SJCRH30 (cell line): ENCODE data around the gene ZNF700. TPM values are rescaled to one million over a fixed set of nuclear protein-coding genes. Genes with fewer than 3 reads are reported as not detected.
"Not testable (repeated sequence)": the region's sequence is repeated elsewhere in the genome, so short reads cannot be mapped to it uniquely, and the experiment has no call there.

Experiments
- DNase-seq, 2 experiments: peaks; one replicate each; pipeline ENCODE4 v3.0.0-alpha.2; 2015 to 2020
- H3K27ac ChIP-seq: fragments of 250-450 bp; sonication (Bioruptor Pico); 2 replicates; pipeline ENCODE4 v1.5.1; 2020; ENCODE audit warnings: mild to moderate bottlenecking, moderate library complexity
- H3K27me3 ChIP-seq: fragments of 250-450 bp; sonication (Bioruptor Pico); 2 replicates; pipeline ENCODE4 v1.5.1; 2020; ENCODE audit warnings: mild to moderate bottlenecking, moderate library complexity
- H3K36me3 ChIP-seq: fragments of 250-450 bp; sonication (Bioruptor Pico); 2 replicates; pipeline ENCODE4 v1.5.1; 2020; ENCODE audit warnings: mild to moderate bottlenecking, moderate library complexity
- H3K4me1 ChIP-seq: fragments of 250-450 bp; sonication (Bioruptor Pico); 2 replicates; pipeline ENCODE4 v1.5.1; 2020; ENCODE audit warnings: mild to moderate bottlenecking, moderate library complexity
- H3K4me3 ChIP-seq: fragments of 250-450 bp; sonication (Bioruptor Pico); 2 replicates; pipeline ENCODE4 v1.5.1; 2020; ENCODE audit warnings: mild to moderate bottlenecking, moderate library complexity
- H3K9me3 ChIP-seq: fragments of 250-450 bp; sonication (Bioruptor Pico); replicated peaks from 2 replicates; pipeline ENCODE4 v1.5.1; 2020; ENCODE audit warnings: mild to moderate bottlenecking, moderate library complexity
- total RNA-seq: library from RNA; depleted of rRNA; stranded (reverse); fragments of >200 nt; shearing (Covaris generic); gene quantifications from 2 replicates; pipeline ENCODE4 v1.2.3, GENCODE V29; 2014; rRNA removed

Gene ZNF700
- total RNA-seq, 1 experiment from 2014 or later = 19.6 TPM

GRCh38 chr19:11991921-11992320 lies 67.0 kb downstream of the ZNF700 start:
- H3K27ac ChIP-seq, H3K27me3 ChIP-seq, H3K9me3 ChIP-seq, H3K4me1 ChIP-seq, DNase-seq, H3K4me3 ChIP-seq: not testable (repeated sequence)
- H3K36me3 ChIP-seq = peaks cover 13% of the 10 kb centered on the region

- no peak overlapping the region for H3K4me3 ChIP-seq
- H3K4me1 ChIP-seq = no peaks in the 10 kb centered on the region
- H3K36me3 ChIP-seq = peaks cover 19% of the 10 kb centered on the region
- H3K9me3 ChIP-seq = peaks cover 4% of the 10 kb centered on the region
- no peaks in the 10 kb centered on the region for H3K27me3 ChIP-seq
- H3K27ac ChIP-seq = no peak overlapping the region
- peak in 1 of 2 experiments; percentile 20 for DNase-seq
These were observed 70.3 kb downstream of the ZNF700 start for GRCh38 chr19:11995174-11995573.

Other genes with a start within 250 kb of the ZNF700 start
- 8.7 and 10.5 TPM in 2 replicates for gene ZNF823, start 186.2 kb upstream of the ZNF700 start, total RNA-seq
- 6.0 and 6.2 TPM in 2 replicates for gene ZNF441, start 158.1 kb upstream of the ZNF700 start, total RNA-seq
- gene ZNF491, start 126.6 kb upstream of the ZNF700 start, total RNA-seq = 3.6 and 5.2 TPM in 2 replicates
- 16.9 and 21.0 TPM in 2 replicates for gene ZNF440, start 110.8 kb upstream of the ZNF700 start, total RNA-seq
- gene ZNF439, start 76.4 kb upstream of the ZNF700 start, total RNA-seq = 15.5 and 16.3 TPM in 2 replicates
- gene ZNF69, start 37.3 kb upstream of the ZNF700 start, total RNA-seq = 9.6 and 10.6 TPM in 2 replicates
- gene ZNF763, start 39.9 kb downstream of the ZNF700 start, total RNA-seq = 0.40 and 0.51 TPM in 2 replicates
- gene ZNF433, start 110.6 kb downstream of the ZNF700 start, total RNA-seq = 7.8 and 8.0 TPM in 2 replicates
- gene ZNF878, start 127.9 kb downstream of the ZNF700 start, total RNA-seq = 4.9 and 5.5 TPM in 2 replicates
- 13.4 and 15.4 TPM in 2 replicates for gene ZNF844, start 139.6 kb downstream of the ZNF700 start, total RNA-seq
- gene ZNF20, start 215.2 kb downstream of the ZNF700 start, total RNA-seq = 6.9 and 9.2 TPM in 2 replicates
- 25.7 and 26.0 TPM in 2 replicates for gene ZNF625, start 231.6 kb downstream of the ZNF700 start, total RNA-seq
- 20.6 and 21.7 TPM in 2 replicates for gene ZNF136, start 238.0 kb downstream of the ZNF700 start, total RNA-seq